ENCODE measurements around the gene ZNF335.
"Not testable (repeated sequence)": the region's sequence is repeated elsewhere in the genome, so short reads cannot be mapped to it uniquely, and the experiment has no call there.

The ZNF335 gene

DNA sequence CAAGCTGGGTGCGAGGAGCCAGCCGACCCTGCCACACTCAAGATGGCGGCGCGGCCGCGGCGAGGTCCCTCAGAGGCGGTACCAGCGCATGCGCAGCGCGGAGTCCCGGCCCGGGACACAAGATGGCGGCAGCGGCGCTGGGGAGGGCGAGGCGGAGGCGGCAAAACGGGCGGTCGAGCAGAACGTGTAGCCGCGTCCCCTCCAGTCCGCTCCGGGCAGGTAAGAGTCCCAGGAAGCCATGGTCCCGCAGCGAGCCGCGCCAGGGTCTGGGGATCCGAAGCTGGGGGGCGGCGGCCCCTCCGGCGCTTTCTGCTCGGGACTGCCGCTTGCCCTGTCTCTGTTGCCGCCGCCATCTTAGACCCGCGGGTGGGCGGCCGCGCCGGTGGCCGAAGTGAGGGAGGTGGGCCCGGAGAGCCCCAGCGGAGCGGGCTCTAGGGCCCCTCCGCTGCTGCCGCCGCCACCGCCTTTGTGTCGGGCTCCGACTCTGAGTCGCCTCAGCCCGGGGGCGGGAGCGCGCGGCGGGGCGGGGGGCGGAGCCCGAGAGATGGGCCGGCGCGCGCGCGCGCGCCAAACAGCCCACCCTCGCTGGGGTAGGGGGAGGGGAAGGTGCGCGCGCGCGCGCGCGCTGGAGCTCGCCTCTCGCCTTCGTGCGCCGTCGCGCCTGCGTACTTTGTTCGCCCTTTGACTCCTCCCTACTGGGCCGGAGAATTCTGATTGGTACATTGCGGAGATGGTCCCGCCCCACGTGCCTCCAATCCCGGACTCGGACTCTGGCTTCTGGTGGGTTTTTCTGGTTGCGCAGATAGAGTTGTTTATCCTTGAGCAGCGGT, 37.2 kb downstream of the ZNF335 start, which contains the start of gene PCIF1:
PCIF1 (plus strand) TSS at position 98 of the 830 bp plus-strand sequence. CDS start 4,317 bp downstream, outside the sequence.
- peak; percentile 94 to 98 (median 97) for DNase-seq (ENCODE audit: low read depth in 2 of 3, low spot score in 2 of 3)

DNA sequence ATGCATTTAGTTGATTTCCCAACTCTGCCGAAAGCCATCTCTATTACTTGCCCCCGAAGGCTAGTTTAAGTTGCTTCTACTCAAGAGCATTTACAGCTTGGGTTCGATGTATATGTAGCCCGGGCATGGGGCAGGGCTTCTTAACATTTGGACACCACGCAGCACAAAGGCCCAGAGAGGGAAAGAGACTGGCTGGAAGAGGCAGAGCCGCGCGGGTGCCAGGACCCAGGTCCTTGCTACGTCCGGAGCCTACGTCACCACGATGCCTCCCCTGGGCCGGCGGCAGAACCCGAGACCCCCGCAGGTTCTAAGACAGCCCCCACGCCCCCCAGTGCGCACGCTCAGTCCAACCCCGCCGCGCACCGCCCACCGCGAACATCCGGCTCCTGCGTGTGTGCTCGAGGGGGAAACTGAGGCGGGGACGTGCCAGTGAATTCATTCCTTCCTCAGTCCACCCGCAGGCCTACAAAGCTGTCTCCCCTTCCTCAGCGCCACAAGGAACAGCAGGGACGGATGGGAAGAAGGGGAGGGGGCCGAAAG, 37.9 kb downstream of the ZNF335 start:
- DNase-seq (ENCODE audit: low read depth in 2 of 3, low spot score in 2 of 3): peak in 1 of 3 experiments; percentile 36

DNA sequence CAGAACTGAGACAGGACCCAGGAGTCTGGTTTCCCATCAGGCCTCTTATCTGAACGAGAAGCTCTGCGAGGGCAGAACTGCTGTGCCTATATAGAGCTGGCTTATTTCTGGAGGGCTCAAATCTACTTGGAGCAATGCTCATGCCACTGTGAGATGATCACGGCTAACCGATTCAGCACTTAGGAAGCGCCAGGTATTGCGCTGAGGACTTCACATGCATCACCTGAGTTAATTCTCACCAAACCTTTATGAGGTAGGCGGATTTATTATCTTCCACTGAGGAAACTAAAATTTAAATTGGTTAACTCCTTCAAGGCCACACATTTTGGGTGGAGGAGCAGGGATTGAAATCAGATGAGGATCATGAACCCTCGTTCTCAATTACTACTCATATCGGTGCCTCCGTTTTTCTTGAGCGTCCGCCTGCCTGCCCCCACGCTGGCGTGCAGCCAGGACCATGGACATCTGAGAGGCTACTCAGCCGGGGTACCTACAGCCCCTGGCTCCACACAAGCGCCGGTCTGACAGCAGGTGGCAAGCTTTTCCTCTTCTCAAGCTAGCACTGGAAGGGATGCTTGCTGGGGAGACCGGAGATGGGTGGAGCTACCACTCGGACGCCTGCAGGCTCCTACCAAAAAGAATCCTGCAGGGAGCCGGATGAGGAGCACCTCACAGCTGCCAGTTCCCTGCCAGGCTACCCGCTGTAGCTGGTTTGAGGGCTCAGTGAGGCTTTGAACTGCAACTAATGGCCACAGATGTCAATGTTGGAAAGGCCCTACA, 38.5 kb downstream of the ZNF335 start:
- peak in 2 of 3 experiments; percentile 40 to 41 for DNase-seq (ENCODE audit: low read depth in 2 of 3, low spot score in 2 of 3)

- not testable (repeated sequence) for DNase-seq (ENCODE audit: low read depth in 2 of 3, low spot score in 2 of 3)
These were observed 40.3 kb downstream of the ZNF335 start for GRCh38 chr20:45931680-45932079.

DNA sequence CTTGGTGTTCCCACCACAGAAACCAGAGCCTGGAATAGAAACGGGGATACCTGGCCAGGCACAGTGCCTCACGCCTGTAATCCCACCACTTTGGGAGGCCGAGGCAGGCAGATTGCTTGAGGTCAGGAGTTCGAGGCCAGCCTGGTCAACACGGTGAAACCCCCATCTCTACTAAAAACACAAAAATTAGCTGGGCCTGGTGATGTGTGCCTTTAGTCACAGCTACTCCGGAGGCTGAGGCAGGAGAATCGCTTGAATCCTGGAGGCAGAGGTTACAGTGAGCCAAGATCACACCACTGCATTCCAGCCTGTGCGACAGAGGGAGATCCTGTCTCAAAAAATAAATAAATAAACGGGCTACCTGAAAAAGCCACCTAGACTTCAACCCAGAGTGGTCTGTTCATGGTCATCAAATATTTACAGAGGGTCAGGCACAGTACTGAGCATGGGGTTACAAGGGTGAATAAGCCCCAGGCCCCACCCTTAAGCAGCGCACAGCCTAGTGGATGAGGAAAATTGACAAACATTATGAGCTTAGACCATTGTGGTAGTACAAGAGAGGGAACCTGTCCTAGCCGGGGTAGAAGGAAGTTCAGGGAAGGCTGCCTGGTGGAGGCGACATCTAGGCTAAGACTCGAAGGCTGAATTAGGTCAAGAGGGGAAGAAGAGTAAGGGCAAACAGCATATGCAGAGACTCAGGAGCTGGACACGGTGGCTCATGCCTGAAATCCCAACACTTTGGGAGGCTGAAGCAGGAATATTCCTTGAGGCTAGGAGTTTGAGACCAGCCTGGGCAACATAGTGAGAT, 44.7 kb downstream of the ZNF335 start:
- DNase-seq (ENCODE audit: low read depth in 2 of 3, low spot score in 2 of 3): no peak

- DNase-seq (ENCODE audit: low read depth in 2 of 3, low spot score in 2 of 3): no peak
These were observed 45.3 kb downstream of the ZNF335 start for GRCh38 chr20:45926731-45927070.

- no peak for DNase-seq (ENCODE audit: low read depth in 2 of 3, low spot score in 2 of 3)
These were observed 46.0 kb downstream of the ZNF335 start for GRCh38 chr20:45925821-45926506.

- no peak for DNase-seq (ENCODE audit: low read depth in 2 of 3, low spot score in 2 of 3)
These were observed 47.4 kb downstream of the ZNF335 start for GRCh38 chr20:45924391-45925261.

DNA sequence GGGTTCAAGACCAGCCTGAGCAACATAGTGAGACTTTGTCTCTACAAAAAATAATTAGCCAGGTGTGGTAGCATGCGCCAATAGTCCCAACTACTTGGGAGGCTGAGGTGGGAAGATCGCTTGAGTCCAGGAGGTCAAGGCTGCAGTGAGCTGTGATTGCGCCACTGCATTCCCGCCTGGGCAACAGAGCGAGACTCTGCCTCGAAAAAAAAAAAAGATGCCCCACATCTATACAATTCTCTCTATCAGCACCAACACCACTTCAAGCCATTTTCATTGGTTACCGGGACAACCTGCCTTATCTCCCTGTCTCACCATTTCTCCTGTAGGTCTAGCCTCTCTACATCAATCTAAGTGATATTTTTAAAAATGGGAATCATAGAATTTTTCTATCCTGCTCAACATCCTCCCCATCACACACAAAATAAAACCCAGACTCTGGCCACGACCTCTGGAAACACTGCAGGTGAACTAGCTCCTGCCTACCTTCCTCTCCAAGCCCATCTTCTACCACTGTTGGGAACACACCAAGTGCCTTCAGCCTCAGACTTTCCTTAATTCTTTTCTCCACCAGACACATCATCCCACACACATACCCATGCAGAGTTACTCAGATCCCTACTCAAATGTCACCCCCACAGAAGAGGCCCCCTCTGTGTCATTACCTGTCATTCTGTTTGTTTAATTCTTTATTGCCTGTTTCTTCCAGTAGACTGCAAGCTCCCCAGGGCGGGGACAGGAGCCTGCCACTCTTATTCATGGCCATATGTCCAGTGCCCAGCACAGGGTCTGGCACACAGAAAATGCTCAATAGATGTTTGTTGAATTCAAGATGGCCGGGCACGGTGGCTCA, 50.4 kb downstream of the ZNF335 start:
- no peak for DNase-seq (ENCODE audit: low read depth in 2 of 3, low spot score in 2 of 3)

DNA sequence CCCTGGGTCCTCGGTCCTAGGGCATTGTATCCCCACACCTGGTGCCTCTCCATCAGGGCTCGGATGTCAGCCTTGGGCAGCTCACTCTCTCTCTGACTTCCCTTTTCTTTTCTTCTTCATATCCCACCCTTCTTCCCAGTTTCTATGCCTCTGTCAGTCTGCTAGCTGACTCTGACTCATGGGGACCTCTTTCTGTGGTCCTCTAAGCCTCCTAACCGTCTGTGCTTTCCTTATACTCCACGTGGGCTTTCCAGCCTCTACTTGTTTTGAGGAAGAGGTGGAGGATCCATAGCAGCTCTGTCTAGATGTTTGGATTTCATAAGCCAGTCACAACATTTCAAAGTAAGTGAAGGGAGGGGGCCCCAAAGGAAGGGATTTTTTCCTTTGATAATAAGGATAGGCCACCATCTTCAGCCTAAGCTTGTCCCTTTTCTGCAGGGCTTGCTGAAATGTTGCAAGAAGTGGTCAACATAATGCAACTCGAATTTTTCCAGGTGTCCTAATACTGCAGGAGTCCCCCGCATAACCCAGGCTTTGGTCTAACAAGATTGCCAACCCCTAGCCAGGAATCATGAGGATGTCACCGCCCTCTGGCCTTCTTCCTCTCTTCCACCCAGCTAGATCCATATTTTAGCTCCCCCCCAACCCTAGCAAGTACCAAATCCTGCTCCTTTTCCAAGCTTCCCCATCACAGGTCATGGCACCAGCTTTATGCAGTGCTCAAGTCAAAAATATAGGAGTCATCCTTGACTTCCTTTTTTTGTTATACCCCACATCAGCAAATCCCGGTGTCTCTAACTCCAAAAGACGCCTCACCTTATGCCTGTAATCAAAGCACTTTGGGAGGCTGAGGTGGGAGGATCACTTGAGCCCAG, 51.3 kb downstream of the ZNF335 start:
- DNase-seq (ENCODE audit: low read depth in 2 of 3, low spot score in 2 of 3): no peak

DNA sequence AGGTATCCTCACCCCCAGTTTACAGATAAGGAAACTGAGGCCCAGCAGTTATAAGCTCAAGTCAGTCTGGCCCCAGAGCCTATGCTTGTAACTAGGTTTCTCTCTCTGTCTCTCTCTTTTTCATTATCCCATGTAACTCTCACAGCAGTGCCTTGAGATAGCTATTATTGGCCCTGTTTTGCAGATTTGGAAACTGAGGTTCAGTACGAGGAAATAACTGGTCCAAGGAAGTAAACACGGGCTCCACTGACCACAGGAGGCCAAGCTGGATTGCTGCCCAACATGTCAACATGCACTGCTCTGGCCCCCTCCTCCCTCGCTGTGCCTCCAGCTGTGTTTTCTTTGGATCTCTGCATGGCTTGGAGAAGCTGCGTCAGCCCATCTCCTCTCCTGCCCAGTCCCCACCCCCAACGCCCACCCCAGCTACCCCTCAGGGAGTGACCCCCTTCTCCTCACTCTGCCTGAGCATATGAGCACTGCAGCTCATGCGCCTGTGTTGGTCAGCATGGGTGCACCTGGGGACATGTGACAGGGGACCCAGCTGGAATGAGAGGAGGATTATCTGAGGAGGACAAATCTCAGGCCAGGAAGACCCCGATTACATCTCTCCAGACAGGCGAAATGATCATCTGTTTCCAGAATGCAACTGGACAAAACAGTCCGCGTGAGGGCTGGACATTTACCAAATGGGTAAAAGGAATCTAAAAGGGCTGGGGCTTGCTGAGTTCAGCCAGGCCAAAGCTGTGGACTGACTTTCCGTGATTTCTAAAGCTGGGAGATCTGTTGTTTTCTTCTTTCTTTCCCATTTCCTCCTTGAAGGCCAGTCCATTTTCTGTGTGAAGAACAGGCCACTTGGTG, 52.2 kb downstream of the ZNF335 start:
- DNase-seq (ENCODE audit: low read depth in 2 of 3, low spot score in 2 of 3): no peak

DNA sequence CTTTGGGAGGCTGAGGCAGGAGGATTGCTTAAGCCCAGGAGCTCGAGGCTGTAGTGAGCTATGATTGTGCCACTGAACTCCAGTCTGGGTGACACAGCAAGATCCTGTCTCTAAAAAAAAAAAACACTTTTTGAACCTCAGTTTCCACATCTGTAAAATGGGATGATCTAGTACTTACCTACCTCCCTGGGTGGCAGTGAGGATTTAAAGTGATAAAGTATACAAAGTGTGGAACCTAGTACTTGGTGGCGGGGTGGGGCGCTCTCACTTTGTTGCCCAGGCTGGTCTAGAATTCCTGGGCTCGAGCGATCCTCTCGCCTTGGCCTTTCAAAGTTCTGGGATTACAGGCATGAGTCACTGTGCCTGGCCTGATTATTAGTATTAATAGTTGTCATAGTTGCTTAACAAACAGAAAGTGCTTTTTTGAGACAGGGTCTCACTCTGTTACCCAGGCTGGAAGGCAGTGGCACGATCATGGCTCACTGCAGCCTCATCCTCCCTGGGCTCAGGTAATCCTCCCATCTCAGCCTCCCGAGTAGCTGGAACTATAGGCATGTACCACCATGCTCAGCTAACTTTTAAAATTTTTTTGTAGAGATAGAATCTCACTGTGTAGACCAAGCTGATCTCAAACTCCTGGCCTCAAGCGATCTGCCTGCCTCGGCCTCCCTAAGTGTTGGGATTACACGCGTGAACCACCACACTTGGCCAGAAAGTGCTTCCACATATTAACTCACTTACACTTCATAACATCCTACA, 53.0 kb downstream of the ZNF335 start:
- DNase-seq (ENCODE audit: low read depth in 2 of 3, low spot score in 2 of 3): no peak

GRCh38 chr20:45918182-45918737, 53.7 kb downstream of the ZNF335 start:
- DNase-seq (ENCODE audit: low read depth in 2 of 3, low spot score in 2 of 3): no peak

DNA sequence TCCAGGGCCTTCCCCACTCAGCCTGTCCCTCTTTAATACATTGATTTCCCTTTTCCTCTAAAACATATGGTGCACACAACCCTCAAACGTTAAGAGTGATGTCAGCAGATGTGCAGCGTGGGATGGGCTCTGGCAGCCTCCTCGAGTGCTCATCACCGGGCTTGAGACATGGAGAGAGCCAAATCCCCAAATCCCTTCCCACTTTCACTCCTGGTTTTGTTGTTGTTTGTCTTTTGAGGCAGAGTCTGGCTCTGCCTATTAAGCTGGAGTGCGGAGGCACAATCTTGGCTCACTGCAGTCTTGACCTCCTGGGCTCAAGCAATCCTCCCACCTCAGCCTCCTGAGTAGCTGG, 54.2 kb downstream of the ZNF335 start:
- DNase-seq (ENCODE audit: low read depth in 2 of 3, low spot score in 2 of 3): no peak

- DNase-seq (ENCODE audit: low read depth in 2 of 3, low spot score in 2 of 3): no peak
These were observed 58.9 kb downstream of the ZNF335 start for GRCh38 chr20:45913116-45913515.

- no peak for DNase-seq (ENCODE audit: low read depth in 2 of 3, low spot score in 2 of 3)
These were observed 59.7 kb downstream of the ZNF335 start for GRCh38 chr20:45912344-45912682.
